Gastroesophageal sphincter (tissue), 3 donors: Measurements from ENCODE around the gene COL20A1.

Experiments used
- POLR2A ChIP-seq, 2 donors: fragments of 450-650 bp; IDR thresholded peaks; one replicate each; pipeline ENCODE4 v1.6.1; 2017; ENCODE audit warnings: antibody characterized with exemption in 2 of 2, mild to moderate bottlenecking in 2 of 2, moderate library complexity in 1 of 2
- POLR2AphosphoS5 ChIP-seq: sonication (generic); formaldehyde crosslinking; IDR thresholded peaks from one replicate; pipeline ENCODE4 v1.6.1; 2017; ENCODE audit warnings: antibody characterized with exemption
- TF ChIP-seq, protein P1 (sequence below), 4 experiments: fragments of 200-600 bp in 2 of 4; fragments of 450-650 bp in 2 of 4; sonication (generic) in 1 of 4; IDR thresholded peaks; one replicate each; pipeline ENCODE4 v1.5.1; 2017 to 2019; ENCODE audit warnings: antibody characterized with exemption in 4 of 4, mild to moderate bottlenecking in 2 of 4, moderate library complexity in 2 of 4

DNA sequence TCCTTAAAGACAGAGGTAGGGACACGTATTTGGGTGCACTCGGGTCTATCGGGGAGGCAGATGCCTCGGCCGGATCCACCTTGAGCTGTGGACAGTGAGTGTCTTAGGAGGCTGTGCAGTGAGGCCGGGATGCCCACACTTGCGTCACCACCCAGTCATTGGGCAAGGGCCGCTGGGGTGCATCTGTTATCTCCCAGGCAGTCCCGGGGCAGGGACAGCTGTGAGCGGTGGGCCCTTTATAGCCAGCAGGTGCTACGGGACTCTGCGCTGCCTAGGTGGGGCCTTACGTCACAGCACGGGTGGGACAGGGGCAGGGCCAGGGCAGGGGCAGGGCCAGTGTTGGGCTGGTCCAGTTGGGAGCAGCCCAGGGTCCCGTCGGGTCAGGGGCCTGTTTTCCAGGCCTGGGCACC, 689 bp upstream of the COL20A1 start:
- TF ChIP-seq, protein P1, sequence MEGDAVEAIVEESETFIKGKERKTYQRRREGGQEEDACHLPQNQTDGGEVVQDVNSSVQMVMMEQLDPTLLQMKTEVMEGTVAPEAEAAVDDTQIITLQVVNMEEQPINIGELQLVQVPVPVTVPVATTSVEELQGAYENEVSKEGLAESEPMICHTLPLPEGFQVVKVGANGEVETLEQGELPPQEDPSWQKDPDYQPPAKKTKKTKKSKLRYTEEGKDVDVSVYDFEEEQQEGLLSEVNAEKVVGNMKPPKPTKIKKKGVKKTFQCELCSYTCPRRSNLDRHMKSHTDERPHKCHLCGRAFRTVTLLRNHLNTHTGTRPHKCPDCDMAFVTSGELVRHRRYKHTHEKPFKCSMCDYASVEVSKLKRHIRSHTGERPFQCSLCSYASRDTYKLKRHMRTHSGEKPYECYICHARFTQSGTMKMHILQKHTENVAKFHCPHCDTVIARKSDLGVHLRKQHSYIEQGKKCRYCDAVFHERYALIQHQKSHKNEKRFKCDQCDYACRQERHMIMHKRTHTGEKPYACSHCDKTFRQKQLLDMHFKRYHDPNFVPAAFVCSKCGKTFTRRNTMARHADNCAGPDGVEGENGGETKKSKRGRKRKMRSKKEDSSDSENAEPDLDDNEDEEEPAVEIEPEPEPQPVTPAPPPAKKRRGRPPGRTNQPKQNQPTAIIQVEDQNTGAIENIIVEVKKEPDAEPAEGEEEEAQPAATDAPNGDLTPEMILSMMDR (IDR thresholded peaks at IDR 0.05), result no peak
- TF ChIP-seq POLR2AphosphoS5, result no peak
- TF ChIP-seq POLR2A (IDR thresholded peaks at IDR 0.05), result no peak
